ENCODE data around the gene TIAM1.
A peak's percentile ranks its signal among the peaks of the same experiment; 100 is the strongest.

TIAM1 gene

GRCh38 chr21:31184459-31184858, 159.6 kb downstream of the TIAM1 start:
- Histone ChIP-seq H4K91ac (ENCODE audit: low read depth, low read length) (no peak overlapping the region), H3K36me3 (ENCODE audit: control insufficient read depth in 1 of 2, insufficient read depth in 2 of 2, low read length in 2 of 2) (peaks cover 4 to 5% of the 10 kb centered on the region in 2 experiments), H4K12ac (ENCODE audit: low read depth, low read length) (no peak overlapping the region), H3K4me1 (ENCODE audit: control insufficient read depth in 1 of 2, insufficient read depth in 2 of 2, low read length in 2 of 2) (peaks cover 5 to 7% of the 10 kb centered on the region in 2 experiments), H3K9me3 (ENCODE audit: insufficient read depth, low read depth, low read length) (no peaks in the 10 kb centered on the region), H3K79me2 (ENCODE audit: control insufficient read depth, insufficient read depth, low read length, poor library complexity) (no peaks in the 10 kb centered on the region), H3K9ac (ENCODE audit: low read length) (no peak overlapping the region), H3K79me1 (ENCODE audit: low read length) (no peaks in the 10 kb centered on the region), H3K27me3 (ENCODE audit: insufficient read depth, low read length) (no peaks in the 10 kb centered on the region), H3K27ac (ENCODE audit: low read depth, low read length) (no peak overlapping the region), H3K23ac (ENCODE audit: low read length) (no peak overlapping the region), H2AFZ (ENCODE audit: insufficient read depth, low read length, poor library complexity) (no peak overlapping the region), H3K14ac (ENCODE audit: low read length) (no peak overlapping the region), H3K4ac (ENCODE audit: low read depth, low read length) (no peak overlapping the region), H2AK5ac (ENCODE audit: low read length) (no peak overlapping the region), H3K4me2 (ENCODE audit: low read length) (no peak overlapping the region), H3K18ac (ENCODE audit: low read length) (no peak overlapping the region), H2BK12ac (ENCODE audit: low read length) (no peak overlapping the region), H2BK5ac (ENCODE audit: low read depth, low read length, poor library complexity) (no peak overlapping the region), H4K8ac (ENCODE audit: low read depth, low read length) (no peak overlapping the region), H2BK120ac (ENCODE audit: insufficient read depth, low read length, poor library complexity) (no peak overlapping the region), H3K4me3 (ENCODE audit: low read depth, low read length) (no peak overlapping the region)
- no peak for DNase-seq
- no CpG with 5 or more reads among the region's 6 CpGs for WGBS (ENCODE audit: extremely low coverage, insufficient coverage, insufficient read length)

- Histone ChIP-seq H3K27me3 (ENCODE audit: insufficient read depth, low read length) (no peaks in the 10 kb centered on the region), H3K4me2 (ENCODE audit: low read length) (no peak overlapping the region), H3K4me1 (ENCODE audit: control insufficient read depth in 1 of 2, insufficient read depth in 2 of 2, low read length in 2 of 2) (peaks cover 5 to 7% of the 10 kb centered on the region in 2 experiments), H3K79me2 (ENCODE audit: control insufficient read depth, insufficient read depth, low read length, poor library complexity) (no peaks in the 10 kb centered on the region), H3K27ac (ENCODE audit: low read depth, low read length) (no peak overlapping the region), H4K91ac (ENCODE audit: low read depth, low read length) (no peak overlapping the region), H2BK12ac (ENCODE audit: low read length) (no peak overlapping the region), H4K8ac (ENCODE audit: low read depth, low read length) (no peak overlapping the region), H3K9ac (ENCODE audit: low read length) (no peak overlapping the region), H3K14ac (ENCODE audit: low read length) (no peak overlapping the region), H3K79me1 (ENCODE audit: low read length) (no peaks in the 10 kb centered on the region), H4K12ac (ENCODE audit: low read depth, low read length) (no peak overlapping the region), H3K4ac (ENCODE audit: low read depth, low read length) (no peak overlapping the region), H2AFZ (ENCODE audit: insufficient read depth, low read length, poor library complexity) (no peak overlapping the region), H3K9me3 (ENCODE audit: insufficient read depth, low read depth, low read length) (no peaks in the 10 kb centered on the region), H3K18ac (ENCODE audit: low read length) (no peak overlapping the region), H2BK5ac (ENCODE audit: low read depth, low read length, poor library complexity) (no peak overlapping the region), H3K36me3 (ENCODE audit: control insufficient read depth in 1 of 2, insufficient read depth in 2 of 2, low read length in 2 of 2) (peaks cover 4 to 5% of the 10 kb centered on the region in 2 experiments), H3K23ac (ENCODE audit: low read length) (no peak overlapping the region), H2AK5ac (ENCODE audit: low read length) (no peak overlapping the region), H2BK120ac (ENCODE audit: insufficient read depth, low read length, poor library complexity) (no peak overlapping the region), H3K4me3 (ENCODE audit: low read depth, low read length) (no peak overlapping the region)
- no peak for DNase-seq
- WGBS (ENCODE audit: extremely low coverage, insufficient coverage, insufficient read length): no CpG with 5 or more reads among the region's 24 CpGs
These were observed 161.6 kb downstream of the TIAM1 start for GRCh38 chr21:31182231-31183140.

GRCh38 chr21:31181082-31181750, 162.8 kb downstream of the TIAM1 start:
- H3K4me3 ChIP-seq (ENCODE audit: low read depth, low read length): no peak overlapping the region
- H3K18ac ChIP-seq (ENCODE audit: low read length): no peak overlapping the region
- H3K79me1 ChIP-seq (ENCODE audit: low read length): no peaks in the 10 kb centered on the region
- H3K27me3 ChIP-seq (ENCODE audit: insufficient read depth, low read length): no peaks in the 10 kb centered on the region
- no peak overlapping the region for H3K23ac ChIP-seq (ENCODE audit: low read length)
- H3K4ac ChIP-seq (ENCODE audit: low read depth, low read length): no peak overlapping the region
- no peaks in the 10 kb centered on the region for H3K9me3 ChIP-seq (ENCODE audit: insufficient read depth, low read depth, low read length)
- H4K91ac ChIP-seq (ENCODE audit: low read depth, low read length): no peak overlapping the region
- no peaks in the 10 kb centered on the region for H3K79me2 ChIP-seq (ENCODE audit: control insufficient read depth, insufficient read depth, low read length, poor library complexity)
- peaks cover 3 to 4% of the 10 kb centered on the region in 2 experiments for H3K36me3 ChIP-seq (ENCODE audit: control insufficient read depth in 1 of 2, insufficient read depth in 2 of 2, low read length in 2 of 2)
- no peak overlapping the region for H2AK5ac ChIP-seq (ENCODE audit: low read length)
- no peak for DNase-seq
- no peak overlapping the region for H3K9ac ChIP-seq (ENCODE audit: low read length)
- no peak overlapping the region for H4K8ac ChIP-seq (ENCODE audit: low read depth, low read length)
- H2AFZ ChIP-seq (ENCODE audit: insufficient read depth, low read length, poor library complexity): no peak overlapping the region
- no CpG with 5 or more reads among the region's 12 CpGs for WGBS (ENCODE audit: extremely low coverage, insufficient coverage, insufficient read length)
- no peak overlapping the region for H2BK120ac ChIP-seq (ENCODE audit: insufficient read depth, low read length, poor library complexity)
- no peak overlapping the region for H2BK5ac ChIP-seq (ENCODE audit: low read depth, low read length, poor library complexity)
- H3K4me2 ChIP-seq (ENCODE audit: low read length): no peak overlapping the region
- H3K27ac ChIP-seq (ENCODE audit: low read depth, low read length): no peak overlapping the region
- no peak overlapping the region for H3K14ac ChIP-seq (ENCODE audit: low read length)
- H4K12ac ChIP-seq (ENCODE audit: low read depth, low read length): no peak overlapping the region
- H3K4me1 ChIP-seq (ENCODE audit: control insufficient read depth in 1 of 2, insufficient read depth in 2 of 2, low read length in 2 of 2): peaks cover 5 to 7% of the 10 kb centered on the region in 2 experiments
- no peak overlapping the region for H2BK12ac ChIP-seq (ENCODE audit: low read length)

- WGBS (ENCODE audit: extremely low coverage, insufficient coverage, insufficient read length): no CpG with 5 or more reads among the region's 5 CpGs
- Histone ChIP-seq H2BK5ac (ENCODE audit: low read depth, low read length, poor library complexity) (no peak overlapping the region), H3K18ac (ENCODE audit: low read length) (no peak overlapping the region), H3K9ac (ENCODE audit: low read length) (no peak overlapping the region), H3K4me2 (ENCODE audit: low read length) (no peak overlapping the region), H3K9me3 (ENCODE audit: insufficient read depth, low read depth, low read length) (no peaks in the 10 kb centered on the region), H3K4me3 (ENCODE audit: low read depth, low read length) (no peak overlapping the region), H2AFZ (ENCODE audit: insufficient read depth, low read length, poor library complexity) (no peak overlapping the region), H3K27ac (ENCODE audit: low read depth, low read length) (no peak overlapping the region), H3K4ac (ENCODE audit: low read depth, low read length) (no peak overlapping the region), H2BK120ac (ENCODE audit: insufficient read depth, low read length, poor library complexity) (no peak overlapping the region), H2AK5ac (ENCODE audit: low read length) (no peak overlapping the region), H3K79me2 (ENCODE audit: control insufficient read depth, insufficient read depth, low read length, poor library complexity) (no peaks in the 10 kb centered on the region), H3K4me1 (ENCODE audit: control insufficient read depth in 1 of 2, insufficient read depth in 2 of 2, low read length in 2 of 2) (peaks cover 5 to 7% of the 10 kb centered on the region in 2 experiments), H3K23ac (ENCODE audit: low read length) (no peak overlapping the region), H3K79me1 (ENCODE audit: low read length) (no peaks in the 10 kb centered on the region), H4K12ac (ENCODE audit: low read depth, low read length) (no peak overlapping the region), H3K27me3 (ENCODE audit: insufficient read depth, low read length) (no peaks in the 10 kb centered on the region), H4K8ac (ENCODE audit: low read depth, low read length) (no peak overlapping the region), H2BK12ac (ENCODE audit: low read length) (no peak overlapping the region), H3K36me3 (ENCODE audit: control insufficient read depth in 1 of 2, insufficient read depth in 2 of 2, low read length in 2 of 2) (peaks cover 3 to 4% of the 10 kb centered on the region in 2 experiments), H3K14ac (ENCODE audit: low read length) (no peak overlapping the region), H4K91ac (ENCODE audit: low read depth, low read length) (no peak overlapping the region)
- DNase-seq: peak; percentile 25 to 61
These were observed 163.6 kb downstream of the TIAM1 start for GRCh38 chr21:31180256-31181081.

Data from trophoblast cell (in vitro differentiated cells and primary cell).